GM23248 (cell line): Measurements from ENCODE around the gene CD58. TPM values are rescaled to one million over a fixed set of nuclear protein-coding genes. Genes with fewer than 3 reads are reported as not detected.
A peak's percentile ranks its signal among the peaks of the same experiment; 100 is the strongest.

Source experiments
- DNase-seq: peaks from one replicate; pipeline ENCODE4 v3.0.0-alpha.2; 2015
- H2AFZ ChIP-seq: fragments of 200-600 bp; sonication (generic); 2 replicates; pipeline ENCODE4 v1.6.1; 2016; ENCODE audit warnings: antibody characterized with exemption
- H3F3A ChIP-seq: fragments of 200-600 bp; sonication (generic); 2 replicates; pipeline ENCODE4 v1.6.1; 2016; ENCODE audit warnings: mild to moderate bottlenecking, antibody characterized with exemption, mixed run types; ENCODE audit not compliant: insufficient read depth
- H3K27ac ChIP-seq: fragments of 200-600 bp; sonication (generic); 2 replicates; pipeline ENCODE4 v1.5.1; 2016; ENCODE audit warnings: mild to moderate bottlenecking
- H3K27me3 ChIP-seq: fragments of 200-600 bp; sonication (generic); replicated peaks from 2 replicates; pipeline ENCODE4 v1.6.1; 2016; ENCODE audit warnings: mild to moderate bottlenecking; ENCODE audit not compliant: insufficient read depth
- H3K36me3 ChIP-seq: fragments of 200-600 bp; sonication (generic); 2 replicates; pipeline ENCODE4 v1.6.1; 2016; ENCODE audit warnings: low read depth, mild to moderate bottlenecking
- H3K4me1 ChIP-seq: fragments of 200-600 bp; sonication (generic); 2 replicates; pipeline ENCODE4 v1.6.1; 2016; ENCODE audit warnings: mild to moderate bottlenecking; ENCODE audit not compliant: insufficient read depth
- H3K4me2 ChIP-seq: fragments of 200-600 bp; sonication (generic); one replicate; pipeline ENCODE4 v1.6.1; 2016; ENCODE audit warnings: mild to moderate bottlenecking; ENCODE audit not compliant: unreplicated experiment
- H3K4me3 ChIP-seq: fragments of 200-600 bp; sonication (generic); 2 replicates; pipeline ENCODE4 v1.5.1; 2016; ENCODE audit warnings: mild to moderate bottlenecking
- H3K79me2 ChIP-seq: fragments of 200-600 bp; sonication (generic); 2 replicates; pipeline ENCODE4 v1.6.1; 2016; ENCODE audit warnings: mild to moderate bottlenecking; ENCODE audit not compliant: insufficient read depth
- H3K9ac ChIP-seq: fragments of 200-600 bp; sonication (generic); 2 replicates; pipeline ENCODE4 v1.6.1; 2016; ENCODE audit warnings: mild to moderate bottlenecking
- H3K9me2 ChIP-seq: fragments of 200-600 bp; sonication (generic); 2 replicates; pipeline ENCODE4 v1.6.1; 2016; ENCODE audit warnings: mixed run types, mild to moderate bottlenecking, moderate library complexity; ENCODE audit not compliant: insufficient read depth
- H3K9me3 ChIP-seq: fragments of 200-600 bp; sonication (generic); one replicate; pipeline ENCODE4 v1.6.1; 2017; ENCODE audit warnings: low read depth
- H4K20me1 ChIP-seq: fragments of 200-600 bp; sonication (generic); 2 replicates; pipeline ENCODE4 v1.6.0; 2016; ENCODE audit not compliant: insufficient read depth
- EZH2 ChIP-seq: fragments of 200-600 bp; sonication (generic); IDR thresholded peaks from 2 replicates; pipeline ENCODE4 v1.6.1; 2018; ENCODE audit warnings: antibody characterized with exemption, mild to moderate bottlenecking; ENCODE audit not compliant: insufficient read depth, poor library complexity, severe bottlenecking
- EZH2phosphoT487 ChIP-seq: fragments of 200-600 bp; sonication (generic); IDR thresholded peaks from 2 replicates; pipeline ENCODE4 v1.6.1; 2018; ENCODE audit warnings: antibody characterized with exemption, moderate library complexity, mild to moderate bottlenecking, low read depth; ENCODE audit not compliant: insufficient read depth
- WGBS, 2 experiments: methylation state at CpG; one replicate each; pipeline ENCODE4 v1.1.6; 2015 to 2017; ENCODE audit warnings: low lambda C conversion rate in 2 of 2, low coverage in 1 of 2; ENCODE audit errors: missing lambda C conversion rate in 2 of 2; 5-methylcytosine and 5-hydroxymethylcytosine counted together
- in situ Hi-C: fragments of 300-500 bp; cut with MboI; formaldehyde crosslinking; loops from 2 replicates; pipeline ENCODE4 v1.15.0; 2020
- polyA plus RNA-seq: library from polyadenylated mRNA; unstranded; fragments of >200 nt; fragmentation: Nextera tagmentation; extraction: Ambion mirVana; gene quantifications from 2 replicates; pipeline ENCODE4 v1.2.1, GENCODE V29; 2016
- total RNA-seq: library from RNA; depleted of rRNA; stranded (reverse); fragments of >200 nt; shearing (Covaris generic); gene quantifications from 2 replicates; pipeline ENCODE4 v1.2.3, GENCODE V29; 2014

CD58 gene
- total and polyA plus RNA-seq, 2 experiments from 2014 or later: 14.1 to 30.0 TPM

DNA sequence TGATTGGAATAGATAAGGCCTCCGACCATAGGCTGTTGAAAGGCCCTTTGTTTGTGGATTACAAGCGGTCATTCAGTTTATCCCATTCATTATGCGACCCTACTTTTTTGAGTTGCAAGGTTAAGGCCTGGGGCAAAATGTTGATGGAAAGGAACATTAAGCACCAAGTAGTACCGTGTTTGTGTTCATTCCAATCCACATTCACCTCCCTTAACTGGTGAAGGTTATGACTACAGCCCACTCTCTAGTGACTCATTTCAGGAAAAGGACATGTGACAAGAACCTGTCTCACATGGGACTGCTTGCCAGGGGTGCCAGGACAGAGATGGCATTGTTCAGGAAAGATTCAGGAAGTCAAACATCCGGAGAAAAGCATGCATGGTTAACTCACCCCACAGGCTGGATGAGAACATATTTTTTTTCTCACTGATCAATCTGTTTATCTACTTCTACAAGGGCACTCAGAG is 81.6 kb downstream of the CD58 start:
- DNase-seq: peak; percentile 34
- peaks cover 45% of the 10 kb centered on the region for H3K4me1 ChIP-seq
- H3K4me3 ChIP-seq: no peak overlapping the region
- no peaks in the 10 kb centered on the region for H3K9me3 ChIP-seq
- H3K9me2 ChIP-seq: no peaks in the 10 kb centered on the region
- H3K79me2 ChIP-seq: no peaks in the 10 kb centered on the region
- no peak for TF ChIP-seq EZH2phosphoT487
- no peak for TF ChIP-seq EZH2
- WGBS, 2 experiments: 73 to 80% methylated on average over 5 of the region's 5 CpGs
- in situ Hi-C loops: loop anchor here (10.0 to 25.0 kb wide), 2 partner anchors 354 to 677 kb away; no protein-coding TSS in a partner anchor
- no peak overlapping the region for H3K27ac ChIP-seq
- no peaks in the 10 kb centered on the region for H3K36me3 ChIP-seq
- no peak overlapping the region for H3K9ac ChIP-seq
- H4K20me1 ChIP-seq: no peaks in the 10 kb centered on the region
- H2AFZ ChIP-seq: no peak overlapping the region
- H3K27me3 ChIP-seq: no peaks in the 10 kb centered on the region
- no peak overlapping the region for H3K4me2 ChIP-seq
- peaks cover 16% of the 10 kb centered on the region; the same call in 1 of the 2 replicates for H3F3A ChIP-seq

DNA sequence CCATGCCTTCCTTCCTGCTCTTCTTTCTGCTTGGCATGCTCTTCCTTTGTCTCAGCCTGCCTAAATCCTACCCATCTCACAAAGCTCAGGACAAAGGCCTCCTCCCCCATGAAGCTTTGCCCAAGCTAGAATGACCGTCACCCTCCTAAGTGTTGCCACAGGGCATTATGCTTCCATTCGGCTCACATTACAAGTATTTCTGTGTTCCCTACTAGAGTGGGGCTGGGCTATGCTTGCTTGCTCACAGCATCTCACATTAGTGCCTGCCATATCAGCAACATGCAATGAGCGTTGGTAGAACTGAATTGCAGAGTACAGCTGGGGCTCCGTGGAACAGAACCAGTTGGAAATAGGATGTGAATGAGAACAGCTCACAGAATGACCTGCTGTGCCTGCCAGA is 82.8 kb downstream of the CD58 start:
- Histone ChIP-seq H3K4me1 (peaks cover 45% of the 10 kb centered on the region), H3K4me3 (no peak overlapping the region), H3K27ac (no peak overlapping the region), H3K9ac (no peak overlapping the region), H3F3A (peaks cover 16% of the 10 kb centered on the region; the same call in 1 of the 2 replicates), H3K9me2 (no peaks in the 10 kb centered on the region), H3K4me2 (no peak overlapping the region), H3K79me2 (no peaks in the 10 kb centered on the region), H3K36me3 (no peaks in the 10 kb centered on the region), H2AFZ (no peak overlapping the region), H3K27me3 (no peaks in the 10 kb centered on the region), H4K20me1 (no peaks in the 10 kb centered on the region), H3K9me3 (no peaks in the 10 kb centered on the region)
- 84 to 88% methylated on average over 4 of the region's 4 CpGs for WGBS, 2 experiments
- no peak for DNase-seq
- TF ChIP-seq EZH2 (no peak), EZH2phosphoT487 (no peak)
- in situ Hi-C loops: loop anchor here (10.0 to 25.0 kb wide), 2 partner anchors 353 to 676 kb away; no protein-coding TSS in a partner anchor

DNA sequence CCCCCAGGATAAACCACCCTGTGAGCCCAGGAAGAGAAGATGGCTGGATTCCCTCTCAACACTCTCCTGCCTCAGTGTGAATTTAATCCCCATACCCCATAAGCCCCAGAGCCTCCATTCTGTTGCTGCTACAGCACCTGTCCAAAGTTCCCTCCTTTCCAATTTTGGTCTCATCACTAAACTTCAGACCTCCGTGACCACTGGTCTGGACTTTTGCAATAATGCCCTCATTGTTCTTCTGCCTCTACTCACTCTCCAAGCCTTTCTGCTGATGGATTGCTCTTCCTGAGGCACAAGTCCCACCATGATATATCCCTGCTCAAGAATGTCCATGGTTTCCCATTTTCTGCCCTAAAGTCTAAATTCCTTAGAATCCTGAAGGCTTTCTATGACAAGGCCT is 83.2 kb downstream of the CD58 start:
- Histone ChIP-seq H2AFZ (no peak overlapping the region), H3K4me1 (peaks cover 43% of the 10 kb centered on the region), H3F3A (peaks cover 16% of the 10 kb centered on the region; the same call in 1 of the 2 replicates), H3K9ac (no peak overlapping the region), H3K27me3 (no peaks in the 10 kb centered on the region), H3K9me2 (no peaks in the 10 kb centered on the region), H3K36me3 (no peaks in the 10 kb centered on the region), H4K20me1 (no peaks in the 10 kb centered on the region), H3K4me3 (no peak overlapping the region), H3K79me2 (no peaks in the 10 kb centered on the region), H3K9me3 (no peaks in the 10 kb centered on the region), H3K4me2 (no peak overlapping the region), H3K27ac (no peak overlapping the region)
- no peak for DNase-seq
- 84 to 100% methylated on average over 1 of the region's 1 CpG for WGBS, 2 experiments
- in situ Hi-C loops: loop anchor here (10.0 to 25.0 kb wide), 2 partner anchors 353 to 675 kb away; no protein-coding TSS in a partner anchor
- no peak for TF ChIP-seq EZH2
- no peak for TF ChIP-seq EZH2phosphoT487

DNA sequence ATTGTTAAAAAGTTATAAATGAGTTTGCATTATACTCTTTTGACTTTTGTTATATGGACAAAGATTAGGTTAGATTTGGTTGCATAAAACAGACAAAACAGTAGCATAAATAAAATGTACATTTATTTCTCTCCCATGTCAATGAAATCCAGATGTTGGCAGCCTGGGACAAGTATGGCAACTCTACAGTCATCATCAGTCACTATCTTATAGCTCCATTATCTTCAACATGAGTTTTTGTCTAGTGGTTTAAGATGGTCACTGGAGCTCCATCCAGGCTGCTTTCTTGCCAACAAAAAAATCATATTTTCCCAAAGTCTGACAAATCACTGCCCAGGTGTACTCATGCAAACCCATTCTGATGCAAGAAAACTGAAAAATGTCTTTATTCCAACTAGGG is 83.8 kb downstream of the CD58 start:
- TF ChIP-seq EZH2phosphoT487 (no peak), EZH2 (no peak)
- H3K4me3 ChIP-seq: no peak overlapping the region
- H3K4me2 ChIP-seq: peak overlapping the region; percentile 56
- peak; percentile 54 for DNase-seq
- H3K4me1 ChIP-seq: peaks cover 38% of the 10 kb centered on the region
- no peaks in the 10 kb centered on the region for H3K9me3 ChIP-seq
- H3K27me3 ChIP-seq: no peaks in the 10 kb centered on the region
- H3K9ac ChIP-seq: no peak overlapping the region
- H3F3A ChIP-seq: peaks cover 16% of the 10 kb centered on the region; the same call in 1 of the 2 replicates
- H3K79me2 ChIP-seq: no peaks in the 10 kb centered on the region
- in situ Hi-C loops: loop anchor here (10.0 to 25.0 kb wide), 2 partner anchors 352 to 675 kb away; no protein-coding TSS in a partner anchor
- no peaks in the 10 kb centered on the region for H4K20me1 ChIP-seq
- peak overlapping the region; percentile 8; the same call in 1 of the 2 replicates for H3K27ac ChIP-seq
- H2AFZ ChIP-seq: no peak overlapping the region
- no peaks in the 10 kb centered on the region for H3K36me3 ChIP-seq
- no peaks in the 10 kb centered on the region for H3K9me2 ChIP-seq

DNA sequence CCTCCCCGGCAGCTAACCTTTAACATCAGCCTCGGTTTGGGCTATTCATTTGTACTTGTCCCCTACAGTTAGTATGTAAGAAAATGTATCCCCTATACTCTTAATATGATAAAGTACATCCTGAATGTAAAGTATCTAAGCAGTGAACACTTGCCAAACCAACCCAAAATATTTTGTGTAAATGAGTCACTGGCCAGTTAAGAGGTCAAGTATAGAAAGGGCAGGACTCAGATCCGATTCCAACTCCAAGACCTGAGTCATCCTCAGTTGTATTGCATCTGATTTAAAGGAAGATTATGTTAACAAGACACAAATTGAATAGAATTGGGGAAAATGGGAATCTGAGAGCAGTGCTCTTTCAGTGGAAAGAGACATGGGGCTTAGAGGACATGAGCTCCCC is 84.4 kb downstream of the CD58 start:
- Histone ChIP-seq H3K4me1 (peaks cover 36% of the 10 kb centered on the region), H3F3A (peaks cover 16% of the 10 kb centered on the region; the same call in 1 of the 2 replicates), H3K4me3 (no peak overlapping the region), H3K79me2 (no peaks in the 10 kb centered on the region), H3K9ac (no peak overlapping the region), H2AFZ (no peak overlapping the region), H3K36me3 (no peaks in the 10 kb centered on the region), H3K9me3 (no peaks in the 10 kb centered on the region), H4K20me1 (no peaks in the 10 kb centered on the region), H3K4me2 (peak overlapping the region; percentile 56), H3K27ac (peak overlapping the region; percentile 8; the same call in 1 of the 2 replicates), H3K27me3 (no peaks in the 10 kb centered on the region), H3K9me2 (no peaks in the 10 kb centered on the region)
- in situ Hi-C loops: loop anchor here (10.0 to 25.0 kb wide), 2 partner anchors 352 to 674 kb away; no protein-coding TSS in a partner anchor
- WGBS, 2 experiments: 51 to 57% methylated on average over 3 of the region's 3 CpGs
- peak; percentile 89 for DNase-seq
- TF ChIP-seq EZH2phosphoT487: no peak
- no peak for TF ChIP-seq EZH2
